A673 (cell line): ENCODE measurements around the gene STX11.

Experiments used
- EZH2 ChIP-seq: fragments of 200-600 bp; sonication (generic); IDR thresholded peaks from 2 replicates; pipeline ENCODE4 v1.6.1; 2017; ENCODE audit warnings: borderline replicate concordance, low read depth, mild to moderate bottlenecking, mixed read lengths, antibody characterized with exemption, low read length; ENCODE audit not compliant: poor library complexity, severe bottlenecking
- TF ChIP-seq, protein P1 (sequence below): fragments of 300-800, 200-600 bp; sonication (generic); conservative IDR thresholded peaks from 2 replicates; pipeline ENCODE4 v1.5.1; 2017; ENCODE audit warnings: low read depth, mild to moderate bottlenecking, antibody characterized with exemption, low read length, moderate library complexity, mixed read lengths

DNA sequence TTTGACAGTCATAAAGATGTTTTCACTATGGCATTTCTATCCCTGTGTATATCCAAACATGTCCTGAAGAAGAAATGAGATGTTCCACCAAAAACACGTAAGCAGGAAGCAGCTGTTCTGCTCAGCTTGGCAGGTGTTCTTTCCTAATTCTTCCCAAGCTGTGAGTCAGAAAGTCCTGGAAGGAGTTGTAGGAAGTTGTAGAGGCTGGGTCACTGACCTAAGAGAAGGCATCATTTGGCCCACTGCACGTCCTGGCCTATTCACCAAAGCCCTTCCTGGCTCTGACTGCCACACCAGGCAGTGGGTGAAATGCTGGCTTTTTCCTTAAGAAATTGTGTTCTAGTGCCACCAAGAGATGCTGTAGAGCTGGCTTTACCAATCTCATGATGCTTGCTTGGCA lies 40.3 kb downstream of the STX11 start:
- TF ChIP-seq, protein P1, sequence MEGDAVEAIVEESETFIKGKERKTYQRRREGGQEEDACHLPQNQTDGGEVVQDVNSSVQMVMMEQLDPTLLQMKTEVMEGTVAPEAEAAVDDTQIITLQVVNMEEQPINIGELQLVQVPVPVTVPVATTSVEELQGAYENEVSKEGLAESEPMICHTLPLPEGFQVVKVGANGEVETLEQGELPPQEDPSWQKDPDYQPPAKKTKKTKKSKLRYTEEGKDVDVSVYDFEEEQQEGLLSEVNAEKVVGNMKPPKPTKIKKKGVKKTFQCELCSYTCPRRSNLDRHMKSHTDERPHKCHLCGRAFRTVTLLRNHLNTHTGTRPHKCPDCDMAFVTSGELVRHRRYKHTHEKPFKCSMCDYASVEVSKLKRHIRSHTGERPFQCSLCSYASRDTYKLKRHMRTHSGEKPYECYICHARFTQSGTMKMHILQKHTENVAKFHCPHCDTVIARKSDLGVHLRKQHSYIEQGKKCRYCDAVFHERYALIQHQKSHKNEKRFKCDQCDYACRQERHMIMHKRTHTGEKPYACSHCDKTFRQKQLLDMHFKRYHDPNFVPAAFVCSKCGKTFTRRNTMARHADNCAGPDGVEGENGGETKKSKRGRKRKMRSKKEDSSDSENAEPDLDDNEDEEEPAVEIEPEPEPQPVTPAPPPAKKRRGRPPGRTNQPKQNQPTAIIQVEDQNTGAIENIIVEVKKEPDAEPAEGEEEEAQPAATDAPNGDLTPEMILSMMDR, result no peak
- no peak for TF ChIP-seq EZH2
